ENCODE data around the gene SLC43A2. TPM values are rescaled to one million over a fixed set of nuclear protein-coding genes. Genes with fewer than 3 reads are reported as not detected.

Gene SLC43A2
- total and polyA plus RNA-seq, 2 of the 13 experiments (the other 11 are each of a cell fraction or from before 2014, with no cell fraction given): 7.3 to 20.0 TPM

GRCh38 chr17:1627982-1628855, at the start of gene SLC43A2 (continued):
- TF ChIP-seq, protein P1, sequence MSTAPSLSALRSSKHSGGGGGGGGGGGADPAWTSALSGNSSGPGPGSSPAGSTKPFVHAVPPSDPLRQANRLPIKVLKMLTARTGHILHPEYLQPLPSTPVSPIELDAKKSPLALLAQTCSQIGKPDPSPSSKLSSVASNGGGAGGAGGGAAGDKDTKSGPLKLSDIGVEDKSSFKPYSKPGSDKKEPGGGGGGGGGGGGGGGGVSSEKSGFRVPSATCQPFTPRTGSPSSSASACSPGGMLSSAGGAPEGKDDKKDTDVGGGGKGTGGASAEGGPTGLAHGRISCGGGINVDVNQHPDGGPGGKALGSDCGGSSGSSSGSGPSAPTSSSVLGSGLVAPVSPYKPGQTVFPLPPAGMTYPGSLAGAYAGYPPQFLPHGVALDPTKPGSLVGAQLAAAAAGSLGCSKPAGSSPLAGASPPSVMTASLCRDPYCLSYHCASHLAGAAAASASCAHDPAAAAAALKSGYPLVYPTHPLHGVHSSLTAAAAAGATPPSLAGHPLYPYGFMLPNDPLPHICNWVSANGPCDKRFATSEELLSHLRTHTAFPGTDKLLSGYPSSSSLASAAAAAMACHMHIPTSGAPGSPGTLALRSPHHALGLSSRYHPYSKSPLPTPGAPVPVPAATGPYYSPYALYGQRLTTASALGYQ (CRISPR knock-in tag; IDR thresholded peaks at IDR 0.05): no peak
- TF ChIP-seq ZNF251 (CRISPR knock-in tag; IDR thresholded peaks at IDR 0.05) (no peak), ZNF256 (CRISPR knock-in tag; conservative IDR thresholded peaks at IDR 0.05) (no peak), NBN (conservative IDR thresholded peaks at IDR 0.05) (no peak), UBTF (CRISPR knock-in tag; IDR thresholded peaks at IDR 0.05) (peak; percentile 32), IRF2 (CRISPR knock-in tag; IDR thresholded peaks at IDR 0.05) (no peak), ELF1 (CRISPR knock-in tag; IDR thresholded peaks at IDR 0.05) (no peak), ZSCAN22 (CRISPR knock-in tag; IDR thresholded peaks at IDR 0.05) (0 out of 2 replicates have a peak, but pooled peaks have one; percentile 7), TAF1 (CRISPR knock-in tag; IDR thresholded peaks at IDR 0.05) (peak; percentile 14; the same call in 1 of the 2 replicates), KAT7 (CRISPR knock-in tag; IDR thresholded peaks at IDR 0.05; ENCODE audit: borderline replicate concordance) (no peak; the same call in 1 of the 2 replicates), ELF3 (CRISPR knock-in tag; IDR thresholded peaks at IDR 0.05) (0 out of 2 replicates have a peak, but pooled peaks have one; percentile 10), TAF15 (IDR thresholded peaks at IDR 0.05; ENCODE audit: low read depth, low read length, poor library complexity, severe bottlenecking) (peak; percentile 84), SNAPC2 (CRISPR knock-in tag; IDR thresholded peaks at IDR 0.05) (no peak), MTF1 (CRISPR knock-in tag; IDR thresholded peaks at IDR 0.05) (no peak)
- TF ChIP-seq, protein P2, sequence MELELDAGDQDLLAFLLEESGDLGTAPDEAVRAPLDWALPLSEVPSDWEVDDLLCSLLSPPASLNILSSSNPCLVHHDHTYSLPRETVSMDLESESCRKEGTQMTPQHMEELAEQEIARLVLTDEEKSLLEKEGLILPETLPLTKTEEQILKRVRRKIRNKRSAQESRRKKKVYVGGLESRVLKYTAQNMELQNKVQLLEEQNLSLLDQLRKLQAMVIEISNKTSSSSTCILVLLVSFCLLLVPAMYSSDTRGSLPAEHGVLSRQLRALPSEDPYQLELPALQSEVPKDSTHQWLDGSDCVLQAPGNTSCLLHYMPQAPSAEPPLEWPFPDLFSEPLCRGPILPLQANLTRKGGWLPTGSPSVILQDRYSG (CRISPR knock-in tag; IDR thresholded peaks at IDR 0.05): no peak
- TF ChIP-seq, protein P3, sequence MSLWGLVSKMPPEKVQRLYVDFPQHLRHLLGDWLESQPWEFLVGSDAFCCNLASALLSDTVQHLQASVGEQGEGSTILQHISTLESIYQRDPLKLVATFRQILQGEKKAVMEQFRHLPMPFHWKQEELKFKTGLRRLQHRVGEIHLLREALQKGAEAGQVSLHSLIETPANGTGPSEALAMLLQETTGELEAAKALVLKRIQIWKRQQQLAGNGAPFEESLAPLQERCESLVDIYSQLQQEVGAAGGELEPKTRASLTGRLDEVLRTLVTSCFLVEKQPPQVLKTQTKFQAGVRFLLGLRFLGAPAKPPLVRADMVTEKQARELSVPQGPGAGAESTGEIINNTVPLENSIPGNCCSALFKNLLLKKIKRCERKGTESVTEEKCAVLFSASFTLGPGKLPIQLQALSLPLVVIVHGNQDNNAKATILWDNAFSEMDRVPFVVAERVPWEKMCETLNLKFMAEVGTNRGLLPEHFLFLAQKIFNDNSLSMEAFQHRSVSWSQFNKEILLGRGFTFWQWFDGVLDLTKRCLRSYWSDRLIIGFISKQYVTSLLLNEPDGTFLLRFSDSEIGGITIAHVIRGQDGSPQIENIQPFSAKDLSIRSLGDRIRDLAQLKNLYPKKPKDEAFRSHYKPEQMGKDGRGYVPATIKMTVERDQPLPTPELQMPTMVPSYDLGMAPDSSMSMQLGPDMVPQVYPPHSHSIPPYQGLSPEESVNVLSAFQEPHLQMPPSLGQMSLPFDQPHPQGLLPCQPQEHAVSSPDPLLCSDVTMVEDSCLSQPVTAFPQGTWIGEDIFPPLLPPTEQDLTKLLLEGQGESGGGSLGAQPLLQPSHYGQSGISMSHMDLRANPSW (CRISPR knock-in tag; IDR thresholded peaks at IDR 0.05; ENCODE audit: borderline replicate concordance): no peak

Data from HepG2 (cell line).